Pons (tissue), 1 donor: ENCODE data around the gene MUC6.
"Not testable (repeated sequence)": the region's sequence is repeated elsewhere in the genome, so short reads cannot be mapped to it uniquely, and the experiment has no call there.

Experiments used
- DNase-seq: peaks from one replicate; pipeline ENCODE4 v3.0.0-alpha.2; 2016; ENCODE audit warnings: low spot score

Gene MUC6

DNA sequence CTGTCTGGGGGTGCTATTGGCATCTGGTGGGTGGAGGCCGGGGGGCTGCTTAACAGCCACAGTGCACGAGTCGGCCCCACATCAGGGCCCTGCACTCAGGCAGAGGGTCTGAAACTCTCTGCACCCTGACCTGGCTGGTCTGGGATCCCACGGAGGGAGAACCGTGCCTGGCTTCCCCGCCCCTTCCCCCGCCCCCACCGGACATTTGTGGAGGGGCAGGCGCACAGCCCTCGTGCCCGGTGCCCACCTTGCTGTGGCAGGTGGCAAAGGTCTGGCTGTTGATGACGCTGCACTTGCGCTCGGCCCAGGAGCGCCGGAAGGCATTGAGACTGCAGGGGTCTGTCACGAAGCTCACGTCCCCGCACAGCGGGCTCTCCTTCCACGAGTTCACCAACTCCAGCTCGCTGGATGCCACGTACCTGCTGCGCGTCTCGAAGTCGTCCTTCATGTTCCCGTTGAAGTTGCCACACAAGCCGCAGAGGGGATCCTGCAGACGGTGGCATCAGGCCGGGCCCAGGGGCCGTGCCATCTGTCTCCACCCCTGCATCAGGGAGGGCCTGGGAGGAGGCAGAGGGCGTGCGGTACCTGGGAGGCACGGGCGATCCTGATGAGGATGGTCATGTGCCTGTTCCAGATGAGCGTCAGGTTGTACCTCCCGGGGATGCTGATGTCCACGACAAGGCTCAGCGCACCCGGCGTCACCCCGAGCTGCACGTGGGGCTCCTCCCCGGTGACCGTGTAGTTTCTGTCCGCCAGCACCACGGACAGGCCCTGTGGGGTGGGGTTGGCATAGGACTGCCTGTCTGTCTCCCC is 11.7 kb downstream of the MUC6 start:
- DNase-seq: no peak

DNA sequence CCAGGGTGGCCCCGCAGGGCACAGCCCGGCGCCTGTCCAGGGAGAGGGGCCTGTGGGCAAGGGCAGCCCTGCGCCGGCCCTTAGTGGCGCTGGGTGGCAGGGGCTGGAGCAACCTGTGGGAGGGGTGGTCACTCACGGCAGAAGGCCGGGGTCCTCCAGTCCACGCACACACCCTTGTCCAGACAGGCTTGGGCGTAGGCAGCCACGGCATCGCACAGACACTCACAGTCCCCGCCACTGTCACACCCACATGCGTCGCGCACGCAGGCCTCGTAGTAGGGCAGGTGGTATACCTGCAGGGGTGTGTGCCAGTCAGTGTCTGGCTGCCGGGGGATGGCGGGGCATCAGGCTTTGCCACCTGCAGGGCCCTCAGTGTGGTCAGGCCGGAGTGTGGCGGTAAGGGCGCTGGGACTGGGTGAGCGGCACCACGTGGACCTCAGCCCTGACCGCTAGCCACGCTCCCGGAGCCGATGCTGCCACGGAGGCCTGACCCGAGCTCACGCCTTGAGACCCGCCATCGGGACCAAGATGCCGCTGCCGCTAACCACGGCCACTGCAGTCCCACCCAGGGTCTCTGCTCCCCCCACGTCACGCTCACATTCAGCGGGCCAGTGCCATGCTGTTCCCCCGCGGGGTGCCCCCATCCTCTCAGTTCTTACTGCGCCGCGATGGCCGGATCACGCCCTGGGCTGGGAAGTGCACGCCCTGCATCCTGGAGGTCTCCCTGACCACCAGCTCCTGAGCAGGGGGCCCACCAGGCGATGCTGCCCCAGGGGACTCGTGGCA is 12.5 kb downstream of the MUC6 start:
- DNase-seq: no peak

DNA sequence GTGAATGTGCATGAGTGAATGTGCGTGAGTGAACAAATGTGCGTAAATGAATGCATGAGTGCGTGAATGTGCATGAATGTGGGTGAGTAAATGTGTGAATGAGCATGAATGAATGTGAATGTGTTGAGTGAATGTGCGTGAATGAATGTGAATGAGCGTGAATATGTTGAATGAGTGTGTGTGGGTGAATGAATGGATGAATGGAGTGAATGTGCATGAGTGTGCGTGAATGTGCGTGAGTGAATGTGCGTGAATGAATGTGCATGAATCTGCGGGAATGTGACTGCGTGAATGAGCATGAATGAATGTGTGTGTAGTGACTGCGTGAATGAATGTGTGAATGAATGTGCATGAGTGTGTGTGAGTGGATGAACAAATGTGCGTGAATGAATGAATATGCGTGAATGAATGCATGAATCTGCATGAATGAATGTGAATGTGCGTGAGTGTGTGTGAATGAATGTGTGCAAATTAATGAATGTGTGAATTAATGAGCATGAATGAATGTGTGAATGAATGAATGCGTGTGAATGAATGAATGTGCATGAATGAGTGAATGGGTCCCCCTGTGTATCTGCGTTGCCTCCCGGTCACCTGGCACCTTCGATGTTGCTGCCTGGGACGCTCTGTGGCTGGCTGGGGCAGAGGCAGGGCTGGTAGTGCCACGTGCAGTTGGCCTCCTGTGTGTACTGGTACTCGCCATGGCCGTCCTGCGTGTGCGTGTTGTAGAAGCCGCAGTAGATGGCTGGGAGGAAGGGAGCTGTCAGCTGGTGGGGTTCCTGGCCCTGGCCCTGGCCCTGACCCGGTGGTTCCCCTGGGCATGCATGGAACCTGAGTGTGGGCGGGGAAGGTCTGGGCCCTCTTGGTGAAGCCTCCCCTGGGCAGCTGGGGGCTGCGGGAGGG is 13.4 kb downstream of the MUC6 start:
- DNase-seq: no peak

DNA sequence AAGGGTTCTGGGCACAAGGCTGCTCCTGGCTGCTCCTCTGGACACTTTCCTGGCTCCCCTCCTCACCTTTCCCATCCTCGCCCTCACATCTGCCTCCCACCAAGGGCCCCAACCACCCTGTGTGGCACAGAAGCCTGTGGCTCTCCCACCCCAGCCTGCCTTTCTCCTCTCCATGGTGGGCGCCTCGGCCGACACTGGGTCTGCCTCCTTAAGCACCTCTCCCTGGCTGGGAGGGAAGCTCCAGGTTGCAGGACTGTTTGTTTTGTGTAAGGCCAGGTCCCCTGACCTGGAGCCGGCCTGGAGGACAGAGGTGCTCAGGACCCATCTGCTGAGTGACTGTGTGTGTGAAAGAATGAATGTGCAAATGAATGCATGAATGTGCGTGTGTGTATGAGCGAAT is 14.1 kb downstream of the MUC6 start:
- DNase-seq: no peak

DNA sequence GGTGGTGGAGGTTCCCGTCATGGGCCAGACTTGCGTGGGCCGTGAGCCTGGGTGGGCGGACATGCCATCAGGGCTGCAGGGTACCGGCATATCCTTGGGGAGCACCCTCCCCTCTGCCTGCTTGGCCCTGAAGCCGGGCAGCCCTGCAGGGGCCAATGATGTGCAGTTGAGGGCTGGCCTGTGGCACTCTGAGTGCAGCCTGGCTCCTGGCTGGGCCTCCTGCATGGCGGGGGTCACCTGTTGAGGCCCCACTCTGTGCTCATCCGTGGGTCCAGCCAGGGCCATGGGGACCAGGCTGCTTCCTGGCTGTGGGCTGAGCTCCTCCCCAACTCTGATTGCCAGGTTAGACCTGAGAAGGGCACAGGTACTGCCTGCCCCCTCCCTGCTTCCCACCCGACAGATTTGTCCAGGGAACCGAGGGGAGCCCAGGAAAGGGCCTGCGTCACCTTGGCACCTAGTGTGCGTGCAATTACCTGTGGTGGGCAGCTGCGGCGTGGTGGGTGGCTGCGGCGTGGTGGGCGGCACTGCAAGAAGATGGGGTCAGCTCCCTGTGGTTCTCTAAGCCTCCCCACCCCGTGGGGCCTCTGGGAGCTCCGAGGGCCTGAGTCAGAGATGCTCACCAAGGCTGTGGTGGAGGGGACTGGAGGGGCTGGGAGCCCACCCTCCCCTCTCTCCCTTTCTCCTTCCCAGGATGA is 16.2 kb downstream of the MUC6 start:
- DNase-seq: no peak

DNA sequence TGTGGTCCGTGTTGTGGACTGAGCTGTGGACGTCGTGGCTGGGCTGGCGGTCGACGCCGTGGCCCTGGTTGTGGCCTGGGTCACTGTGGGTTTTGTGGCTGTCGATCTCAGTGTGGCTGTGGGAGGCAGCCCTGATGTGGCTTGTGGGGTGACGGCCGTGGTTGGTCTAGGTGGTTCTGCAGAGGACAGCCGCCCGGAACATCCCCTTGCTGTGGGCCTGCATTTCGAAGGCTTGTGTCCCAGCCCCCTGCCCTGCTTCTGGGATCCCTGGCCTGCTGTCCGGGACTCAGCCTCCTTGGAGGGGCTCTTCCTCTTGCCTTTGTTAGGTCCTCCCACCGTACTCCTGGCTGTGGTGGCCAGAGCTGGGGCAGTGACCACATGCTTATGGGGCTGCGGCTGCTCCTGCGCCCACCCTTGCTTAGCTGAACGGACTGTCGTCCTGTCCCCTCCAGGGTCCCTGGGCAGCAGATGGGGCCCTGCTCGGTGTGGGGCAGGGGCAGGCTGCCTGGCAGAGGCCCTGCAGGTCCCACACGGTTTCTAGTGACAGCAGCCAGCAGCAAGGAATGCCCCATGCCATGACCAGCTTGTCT is 17.1 kb downstream of the MUC6 start:
- no peak for DNase-seq

DNA sequence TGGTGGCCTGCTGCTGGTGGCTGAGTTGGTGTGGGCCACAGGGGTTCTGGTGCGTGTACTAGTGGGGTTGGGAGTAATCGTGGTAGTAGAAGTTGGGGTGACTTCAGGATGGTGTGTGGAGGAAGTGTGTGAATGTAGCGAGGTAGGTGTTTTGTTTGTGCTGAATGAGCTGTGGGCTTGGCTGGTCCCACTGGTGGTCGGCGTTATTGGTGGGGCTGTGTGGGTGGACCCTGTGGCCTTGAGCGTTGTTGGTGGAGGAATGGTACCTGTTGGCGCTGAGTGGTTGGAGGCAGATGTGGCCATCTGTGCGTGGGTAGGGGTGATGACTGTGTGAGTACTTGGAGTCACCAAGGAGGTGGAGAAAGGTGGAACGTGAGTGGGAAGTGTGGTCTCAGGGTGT is 18.4 kb downstream of the MUC6 start:
- DNase-seq: no peak

DNA sequence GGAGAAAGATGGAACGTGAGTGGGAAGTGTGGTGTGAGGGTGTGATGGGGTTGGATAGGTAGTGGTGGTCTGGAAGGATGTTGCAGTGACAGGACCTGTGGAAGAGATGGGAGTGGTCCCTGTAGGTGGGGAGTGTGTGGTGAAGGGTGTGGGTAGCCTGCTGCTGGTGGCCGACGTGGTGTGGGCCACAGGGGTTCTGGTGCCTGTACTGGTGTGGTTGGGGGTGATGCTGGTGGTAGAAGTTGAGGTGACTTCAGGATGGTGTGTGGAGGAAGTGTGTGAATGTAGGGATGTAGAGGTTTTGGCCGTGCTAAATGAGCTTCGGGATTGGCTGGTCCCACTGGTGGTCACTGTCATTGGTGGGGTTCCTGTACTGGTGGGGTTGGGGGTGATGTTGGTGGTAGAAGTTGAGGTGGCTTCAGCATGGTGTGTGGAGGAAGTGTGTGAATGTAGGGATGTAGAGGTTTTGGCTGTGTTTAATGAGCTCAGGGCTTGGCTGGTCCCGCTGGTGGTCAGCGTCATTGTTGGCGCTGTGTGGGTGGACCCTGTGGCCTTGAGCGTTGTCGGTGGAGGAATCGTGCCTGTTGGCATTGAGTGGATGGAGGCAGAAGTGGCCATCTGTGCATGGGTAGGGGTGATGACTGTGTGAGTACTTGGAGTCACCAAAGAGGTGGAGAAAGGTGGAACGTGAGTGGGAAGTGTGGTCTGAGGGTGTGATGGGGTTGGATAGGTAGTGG is 19.1 kb downstream of the MUC6 start:
- no peak for DNase-seq

DNA sequence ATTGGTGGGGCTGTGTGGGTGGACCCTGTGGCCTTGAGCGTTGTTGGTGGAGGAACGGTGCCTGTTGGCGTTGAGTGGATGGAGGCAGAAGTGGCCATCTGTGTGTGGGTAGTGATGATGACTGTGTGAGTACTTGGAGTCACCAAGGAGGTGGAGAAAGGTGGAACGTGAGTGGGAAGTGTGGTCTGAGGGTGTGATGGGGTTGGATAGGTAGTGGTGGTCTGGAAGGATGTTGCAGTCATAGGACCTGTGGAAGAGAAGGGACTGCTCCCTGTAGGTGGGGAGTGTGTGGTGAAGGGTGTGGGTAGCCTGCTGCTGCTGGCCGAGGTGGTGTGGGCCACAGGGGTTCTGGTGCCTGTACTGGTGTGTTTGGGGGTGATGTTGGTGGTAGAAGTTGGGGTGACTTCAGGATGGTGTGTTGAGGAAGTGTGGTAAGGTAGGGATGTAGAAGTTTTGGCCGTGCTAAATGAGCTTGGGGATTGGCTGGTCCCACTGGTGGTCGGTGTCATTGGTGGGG is 19.9 kb downstream of the MUC6 start:
- DNase-seq: not testable (repeated sequence)

DNA sequence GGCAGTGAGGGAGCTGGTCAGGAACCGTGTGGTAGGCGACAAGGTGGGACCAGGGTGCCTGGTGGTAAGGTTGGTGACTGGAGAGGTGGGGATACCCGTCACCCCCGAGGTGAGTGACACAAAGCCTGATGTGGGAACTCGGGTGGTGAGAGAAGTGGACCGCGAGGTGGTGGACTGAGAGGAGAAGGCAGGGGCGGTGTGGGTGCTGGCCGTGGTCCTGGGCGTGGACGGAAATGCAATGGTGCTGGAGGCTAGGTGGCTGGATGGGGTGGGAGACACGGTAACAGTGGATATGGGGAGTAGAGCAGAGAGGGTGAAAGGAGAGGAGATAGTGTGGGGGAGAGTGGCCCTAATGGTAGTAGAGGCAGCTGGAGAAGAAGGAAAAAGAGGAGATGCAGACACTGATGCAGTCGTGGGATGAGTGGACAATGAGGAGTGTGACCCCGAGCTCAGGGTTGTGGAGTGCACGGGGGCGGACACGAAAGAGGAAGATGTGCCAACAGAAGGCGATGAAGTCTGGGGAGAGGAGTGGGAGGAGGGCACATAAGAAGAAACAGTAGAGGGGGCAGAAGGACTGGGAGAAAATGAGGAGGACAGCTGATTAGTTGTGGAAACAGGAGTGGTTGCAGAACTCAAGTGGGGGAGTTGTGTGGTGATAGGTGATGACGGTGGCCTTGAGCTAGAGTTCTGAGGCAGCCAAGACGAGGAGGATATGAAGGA is 20.5 kb downstream of the MUC6 start:
- no peak for DNase-seq

DNA sequence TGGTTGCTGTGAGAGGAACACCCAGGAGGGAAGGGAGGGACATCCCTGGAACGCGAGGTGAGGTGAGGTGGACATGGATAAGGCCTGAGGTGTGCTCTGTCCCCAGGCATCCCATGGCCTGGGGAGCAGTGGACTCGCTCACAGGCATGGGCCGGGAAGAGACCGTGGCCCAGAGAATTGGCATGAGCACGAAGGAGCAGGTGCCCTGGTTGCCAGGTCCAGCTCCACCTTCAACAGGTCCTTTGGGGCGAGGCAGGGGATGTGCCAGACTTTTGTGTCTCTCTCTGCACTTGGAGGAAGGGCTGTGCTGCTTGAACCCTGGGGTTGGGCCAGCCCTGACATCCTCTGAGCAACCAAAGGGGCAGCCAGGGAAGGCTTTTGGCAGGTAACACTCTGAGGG is 21.5 kb downstream of the MUC6 start:
- DNase-seq: no peak

DNA sequence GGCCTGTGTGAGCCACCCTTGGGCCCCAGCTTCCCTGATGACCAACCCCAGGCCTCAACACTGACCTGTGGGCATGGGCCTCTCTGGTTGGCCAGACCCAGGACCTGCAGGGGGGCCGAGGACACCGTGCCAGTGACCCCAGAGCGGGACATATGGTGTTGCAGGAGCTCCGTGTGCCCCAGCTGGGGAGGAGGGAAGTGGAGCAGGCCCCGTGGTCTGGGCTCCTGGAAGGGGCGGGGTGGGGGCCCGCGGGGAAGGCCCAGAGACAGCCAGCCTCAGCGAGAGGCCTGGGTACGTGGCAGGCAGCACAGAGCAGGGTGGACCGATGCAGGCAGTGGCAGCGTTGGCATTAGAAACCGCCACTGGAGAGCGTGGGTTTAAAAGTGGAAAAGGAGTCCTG is 22.2 kb downstream of the MUC6 start:
- DNase-seq: no peak

DNA sequence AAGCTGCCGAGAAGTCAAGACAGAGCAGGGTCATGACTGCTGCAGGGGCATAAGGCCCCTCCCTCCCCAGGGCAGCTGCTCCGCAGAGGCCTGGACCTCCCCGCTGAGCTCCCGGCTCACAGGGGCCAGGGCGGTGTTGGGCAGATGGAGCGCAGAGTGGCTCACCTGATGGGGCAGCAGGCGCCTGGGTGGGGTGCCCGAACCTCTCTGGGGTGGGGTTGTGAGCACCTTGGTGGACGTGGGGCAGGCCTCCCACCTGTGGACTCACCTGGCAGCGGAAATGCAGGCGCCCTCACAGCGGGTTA is 22.9 kb downstream of the MUC6 start:
- no peak for DNase-seq

DNA sequence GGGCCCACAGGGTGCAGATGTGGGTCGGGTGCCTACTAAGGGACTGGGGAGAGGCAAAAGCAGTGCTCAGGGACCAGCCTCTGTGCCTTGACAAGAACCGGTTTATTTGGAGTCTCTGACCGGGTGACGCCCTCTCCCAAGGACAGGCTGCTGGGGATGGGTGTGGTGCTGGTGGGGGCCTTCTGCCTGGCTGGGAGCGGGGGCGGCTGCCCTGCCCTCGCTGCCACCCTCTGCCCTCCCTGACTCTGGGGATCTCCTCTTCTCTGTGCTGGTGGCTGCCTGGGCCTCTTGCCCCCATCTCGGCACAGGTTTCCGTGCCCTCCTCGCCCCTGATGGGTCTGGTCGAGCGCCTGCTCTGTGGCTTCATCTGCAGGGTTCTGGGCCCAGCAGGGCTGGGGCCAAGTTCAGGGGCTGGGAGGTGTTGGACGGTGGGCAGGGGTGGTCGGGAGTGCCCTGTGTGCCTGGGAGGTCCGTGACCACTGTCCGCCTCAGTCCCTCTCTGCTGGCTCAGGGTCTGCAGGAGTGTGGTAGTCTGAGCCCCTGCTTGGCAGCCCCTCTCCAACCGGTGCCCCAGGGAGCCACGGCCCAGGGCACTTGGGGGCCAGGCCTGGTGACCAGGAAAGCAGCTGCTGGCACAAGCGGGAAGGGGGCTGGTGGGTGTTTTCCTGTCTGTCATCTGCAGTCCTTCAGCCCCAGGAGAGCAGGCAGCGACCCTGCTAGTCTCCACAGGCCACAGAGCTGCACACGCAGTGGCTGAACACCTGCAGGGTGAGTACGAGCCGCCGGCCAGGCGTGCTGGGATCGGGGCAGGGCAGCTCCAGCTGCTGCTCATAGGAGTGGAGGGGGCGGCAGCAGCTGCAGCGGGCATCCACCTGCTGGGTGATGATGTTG is 23.5 kb downstream of the MUC6 start:
- DNase-seq: no peak

DNA sequence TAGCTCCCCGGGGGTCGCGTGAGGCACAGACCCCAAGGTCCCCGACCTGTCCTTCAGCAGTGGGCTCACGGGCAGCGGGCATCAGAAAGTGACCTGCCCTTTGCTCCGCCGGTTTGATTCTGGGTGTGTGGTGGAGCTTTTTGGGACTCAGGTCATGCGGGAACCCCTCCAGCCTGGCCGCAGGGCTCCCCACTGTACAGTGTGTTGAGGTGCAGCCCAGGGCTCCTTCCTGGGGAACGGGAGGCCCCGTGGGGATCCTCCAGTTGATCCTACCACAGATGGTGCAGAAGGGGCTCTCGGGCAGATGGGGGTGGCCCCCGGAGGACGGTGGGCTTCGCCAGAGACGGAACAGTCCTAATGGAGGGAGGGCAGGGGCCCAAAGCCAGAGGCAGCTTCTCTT is 24.2 kb downstream of the MUC6 start:
- DNase-seq: no peak

DNA sequence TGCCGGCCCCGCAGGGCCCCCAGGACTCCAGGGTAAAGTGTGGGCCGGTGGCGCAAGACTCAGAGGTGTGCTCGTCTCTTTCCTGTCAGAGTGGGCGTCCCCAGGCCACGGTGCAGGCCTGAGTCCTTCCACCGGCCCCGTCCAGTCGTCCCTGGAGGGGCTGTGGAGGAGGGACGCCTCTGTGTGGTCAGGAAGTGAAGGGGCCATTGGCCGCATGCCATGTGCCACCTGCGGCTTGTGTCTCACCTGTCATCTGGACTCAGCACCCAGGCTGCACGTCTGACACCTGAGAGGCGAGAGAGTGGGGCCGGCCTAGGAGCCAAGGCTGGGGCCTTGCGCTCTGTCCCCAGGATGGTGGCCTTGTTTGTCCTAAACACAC is 25.2 kb downstream of the MUC6 start:
- no peak for DNase-seq

DNA sequence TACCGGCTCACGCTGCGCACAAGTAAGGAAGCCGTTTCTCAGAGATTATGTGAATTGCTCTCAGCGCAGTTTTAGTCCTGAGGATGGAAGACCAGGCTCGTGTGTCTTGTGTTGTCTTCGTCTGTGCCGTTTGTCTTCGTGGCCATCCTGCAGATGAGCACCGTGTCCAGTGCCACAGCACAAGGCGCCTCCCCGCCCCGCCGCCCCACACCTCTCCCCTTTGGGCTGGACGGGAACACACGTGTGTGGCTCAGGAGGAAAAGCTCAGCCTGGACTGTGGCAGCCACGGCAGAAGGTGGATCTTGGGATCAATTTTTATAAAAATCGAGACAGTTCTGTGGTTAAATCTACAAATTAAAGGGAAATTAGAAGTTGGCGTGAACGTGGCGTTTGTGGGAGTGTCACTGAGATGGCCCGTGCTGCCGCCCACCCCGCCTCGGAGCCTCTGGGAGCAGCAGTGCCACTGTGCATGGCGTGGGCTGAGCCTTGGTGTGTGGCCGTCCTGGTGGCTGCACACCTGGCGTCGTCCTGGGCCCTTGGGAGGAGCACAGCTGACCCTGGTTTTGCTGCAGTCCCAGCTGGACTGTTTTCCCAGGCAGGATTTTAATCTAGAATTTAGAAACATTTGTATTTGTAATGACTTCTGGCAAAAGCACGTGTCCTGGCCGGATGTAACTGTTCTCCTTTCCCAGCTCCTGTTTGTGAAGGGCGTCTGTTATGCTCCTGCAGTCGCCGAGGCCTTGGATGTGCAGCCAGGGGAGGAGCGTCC is 25.8 kb downstream of the MUC6 start:
- DNase-seq: no peak

DNA sequence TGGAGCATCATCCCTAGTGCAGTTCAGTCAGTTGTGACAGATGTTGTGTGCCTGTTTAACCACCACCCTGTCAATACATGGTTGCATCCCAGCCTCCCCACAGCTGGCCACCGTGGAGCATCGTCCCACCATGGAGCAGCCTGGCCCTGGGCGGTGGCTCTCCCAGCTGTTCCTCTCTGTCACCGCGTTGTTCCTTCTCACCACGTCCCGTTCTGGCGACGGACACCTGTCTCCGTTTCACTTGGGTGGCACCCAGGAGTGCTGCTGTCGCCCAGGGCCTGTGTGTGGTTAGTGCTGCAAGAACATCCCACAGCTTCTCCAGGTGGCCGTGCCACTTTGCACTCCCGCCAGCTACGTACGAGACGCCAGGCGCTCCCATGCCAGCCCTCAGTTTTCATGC is 26.5 kb downstream of the MUC6 start:
- no peak for DNase-seq
